GM12872 (cell line): ENCODE results near the gene PCSK7.
A peak's percentile ranks its signal among the peaks of the same experiment; 100 is the strongest.

Experiments
- CTCF ChIP-seq: IDR thresholded peaks from 3 replicates; pipeline ENCODE4 v1.5.1; 2011; ENCODE audit warnings: low read depth, mild to moderate bottlenecking, low read length, moderate library complexity; ENCODE audit not compliant: insufficient read depth

The PCSK7 gene

GRCh38 chr11:117229411-117229810, 2.5 kb downstream of the PCSK7 start:
- TF ChIP-seq CTCF: no peak

GRCh38 chr11:117228091-117228490, 3.8 kb downstream of the PCSK7 start:
- no peak for TF ChIP-seq CTCF

- TF ChIP-seq CTCF: peak; percentile 85
Measured at GRCh38 chr11:117226388-117227385, 5.2 kb downstream of the PCSK7 start.

GRCh38 chr11:117225553-117226170, 6.2 kb downstream of the PCSK7 start:
- no peak for TF ChIP-seq CTCF

- no peak for TF ChIP-seq CTCF
Measured at GRCh38 chr11:117223741-117224689, 7.9 kb downstream of the PCSK7 start.

GRCh38 chr11:117222991-117223740, 8.7 kb downstream of the PCSK7 start:
- TF ChIP-seq CTCF: no peak
